IMR-90 (cell line): ENCODE results near the gene TRAF7. TPM values are rescaled to one million over a fixed set of nuclear protein-coding genes. Genes with fewer than 3 reads are reported as not detected.

Experiments
- ATAC-seq: fragments of 200-7000 bp; cut with Tn5 transposase; 2 replicates; pipeline ENCODE4 v1.9.1; 2020; ENCODE audit warnings: low read depth, mild to moderate bottlenecking, moderate library complexity
- BruUV-seq: library from RNA; stranded (reverse); fragments of 400-500 nt; replicated peaks from 2 replicates; lab custom pipeline; 2021; lab: Mats Ljungman, UMichigan
- CTCF ChIA-PET: fragments of 300-600 bp; formaldehyde crosslinking; extraction: SDS; loops from one replicate; lab custom pipeline; 2021; ENCODE audit warnings: antibody characterized with exemption; lab: Yijun Ruan, JAX
- POLR2A ChIA-PET: fragments of 300-600 bp; sonication (Branson Sonifier 250); formaldehyde crosslinking; loops from one replicate; lab custom pipeline; 2022; ENCODE audit warnings: antibody characterized with exemption; ENCODE audit not compliant: unreplicated experiment; lab: Charles Lee
- DNase-seq: peaks from one replicate; pipeline ENCODE4 v3.0.0; 2013
- H2AFZ ChIP-seq: replicated peaks from 2 replicates; pipeline ENCODE3; 2013; ENCODE audit warnings: low read length, mild to moderate bottlenecking; ENCODE audit not compliant: poor library complexity
- H2AK5ac ChIP-seq: 2 replicates; pipeline ENCODE4 v1.6.1; 2013; ENCODE audit warnings: low read depth, low read length, inconsistent platforms
- H2AK9ac ChIP-seq: replicated peaks from 2 replicates; pipeline ENCODE3; 2013; ENCODE audit warnings: mild to moderate bottlenecking, low read depth, low read length, moderate library complexity; ENCODE audit not compliant: poor library complexity
- H2BK120ac ChIP-seq: 2 replicates; pipeline ENCODE4 v1.6.1; 2013; ENCODE audit warnings: low read depth, low read length, inconsistent platforms
- H2BK15ac ChIP-seq: 3 replicates; pipeline ENCODE4 v1.6.1; 2013; ENCODE audit warnings: low read depth, low read length, inconsistent platforms
- H2BK20ac ChIP-seq: 2 replicates; pipeline ENCODE4 v1.6.1; 2013; ENCODE audit warnings: low read depth, mild to moderate bottlenecking, inconsistent platforms, low read length, moderate library complexity
- H2BK5ac ChIP-seq: 2 replicates; pipeline ENCODE4 v1.6.1; 2013; ENCODE audit warnings: mild to moderate bottlenecking, low read depth, low read length, inconsistent platforms; ENCODE audit not compliant: poor library complexity, severe bottlenecking
- H3K14ac ChIP-seq: replicated peaks from 2 replicates; pipeline ENCODE4 v1.6.1; 2013; ENCODE audit warnings: low read depth, low read length, inconsistent platforms
- H3K18ac ChIP-seq: 2 replicates; pipeline ENCODE4 v1.6.1; 2013; ENCODE audit warnings: low read depth, low read length, control low read depth
- H3K23ac ChIP-seq: 2 replicates; pipeline ENCODE4 v1.6.1; 2013; ENCODE audit warnings: low read depth, low read length, inconsistent platforms
- H3K27ac ChIP-seq: 2 replicates; pipeline ENCODE4 v1.5.1; 2013; ENCODE audit warnings: mild to moderate bottlenecking, control low read depth, low read length; ENCODE audit not compliant: insufficient read depth
- H3K27me3 ChIP-seq: 2 replicates; pipeline ENCODE4 v1.6.1; 2013; ENCODE audit warnings: low read length; ENCODE audit not compliant: control insufficient read depth, insufficient read depth
- H3K36me3 ChIP-seq: 2 replicates; pipeline ENCODE4 v1.6.1; 2013; ENCODE audit warnings: low read length, mixed read lengths; ENCODE audit not compliant: control insufficient read depth, insufficient read depth
- H3K4ac ChIP-seq: 2 replicates; pipeline ENCODE4 v1.6.1; 2013; ENCODE audit warnings: low read depth, low read length, inconsistent platforms
- H3K4me1 ChIP-seq: 2 replicates; pipeline ENCODE4 v1.6.1; 2013; ENCODE audit warnings: low read length, mixed read lengths; ENCODE audit not compliant: control insufficient read depth, insufficient read depth
- H3K4me2 ChIP-seq: 2 replicates; pipeline ENCODE4 v1.6.1; 2013; ENCODE audit warnings: low read depth, mild to moderate bottlenecking, control low read depth, low read length, moderate library complexity
- H3K4me3 ChIP-seq: 2 replicates; pipeline ENCODE4 v1.5.1; 2013; ENCODE audit warnings: low read depth, mild to moderate bottlenecking, control low read depth, low read length, moderate library complexity; ENCODE audit not compliant: insufficient read depth
- H3K56ac ChIP-seq: 2 replicates; pipeline ENCODE4 v1.6.1; 2013; ENCODE audit warnings: low read length, inconsistent platforms; ENCODE audit not compliant: insufficient read depth; ENCODE audit errors: extremely low read depth
- H3K79me1 ChIP-seq, 2 experiments: 2 replicates each; pipeline ENCODE4 v1.6.1; 2013; ENCODE audit warnings: low read length in 2 of 2, inconsistent platforms in 1 of 2, low read depth in 1 of 2
- H3K9ac ChIP-seq: 2 replicates; pipeline ENCODE4 v1.6.1; 2013; ENCODE audit warnings: low read depth, low read length, control low read depth
- H3K9me1 ChIP-seq: 2 replicates; pipeline ENCODE4 v1.6.1; 2013; ENCODE audit warnings: low read length, inconsistent platforms; ENCODE audit not compliant: insufficient read depth
- H3K9me3 ChIP-seq: 2 replicates; pipeline ENCODE4 v1.6.1; 2013; ENCODE audit warnings: low read length; ENCODE audit not compliant: control insufficient read depth, insufficient read depth
- H4K20me1 ChIP-seq: 2 replicates; pipeline ENCODE4 v1.6.1; 2013; ENCODE audit warnings: low read length, inconsistent platforms; ENCODE audit not compliant: insufficient read depth
- H4K5ac ChIP-seq: 2 replicates; pipeline ENCODE4 v1.6.1; 2013; ENCODE audit warnings: mild to moderate bottlenecking, low read depth, low read length, control low read depth
- H4K8ac ChIP-seq, 2 experiments: 2 replicates each; pipeline ENCODE4 v1.6.1; 2013; ENCODE audit warnings: low read depth in 2 of 2, low read length in 2 of 2, control low read depth in 1 of 2, inconsistent platforms in 1 of 2
- H4K91ac ChIP-seq: 2 replicates; pipeline ENCODE4 v1.6.1; 2013; ENCODE audit warnings: low read depth, low read length, inconsistent platforms; ENCODE audit not compliant: insufficient read depth
- CEBPB ChIP-seq: IDR thresholded peaks from 2 replicates; pipeline ENCODE4 v1.6.1; 2012; ENCODE audit warnings: low read depth, low read length, improper control_type of control experiment
- MAZ ChIP-seq: IDR thresholded peaks from 2 replicates; pipeline ENCODE4 v1.6.1; 2012; ENCODE audit warnings: low read depth, mild to moderate bottlenecking, low read length, improper control_type of control experiment, moderate library complexity, borderline replicate concordance
- MXI1 ChIP-seq: IDR thresholded peaks from 2 replicates; pipeline ENCODE4 v1.6.1; 2012; ENCODE audit warnings: low read depth, mild to moderate bottlenecking, low read length, moderate library complexity, borderline replicate concordance
- WGBS, 2 experiments: methylation state at CpG; one replicate each; pipeline versions ENCODE4 v1.1.5 to v1.1.7; 2013; ENCODE audit warnings: missing lambda C conversion rate in 2 of 2; ENCODE audit not compliant: insufficient read length in 1 of 2; ENCODE audit errors: extremely low coverage in 2 of 2; 5-methylcytosine and 5-hydroxymethylcytosine counted together
- dilution Hi-C: fragments of 300-500 bp; cut with HindIII; formaldehyde crosslinking; loops from one replicate; pipeline ENCODE4 v1.14.3; 2018; ENCODE audit warnings: low sequenced_read_pairs; ENCODE audit not compliant: unreplicated experiment
- in situ Hi-C: fragments of 300-500 bp; cut with MboI; formaldehyde crosslinking; loops from 3 replicates; pipeline ENCODE4 v1.14.3; 2019; ENCODE audit warnings: low sequenced_read_pairs, inconsistent platforms, mixed read lengths
- intact Hi-C: fragments of 100-400 bp; cut with micrococcal nuclease; formaldehyde crosslinking; loops from 2 replicates; pipeline ENCODE4 v1.10.0; 2022
- polyA plus RNA-seq, 3 experiments: library from polyadenylated mRNA; depleted of rRNA; stranded (reverse); fragments of >200 nt; gene quantifications; 2 replicates each; pipeline ENCODE4 v1.2.3, GENCODE V29; 2012; ENCODE audit warnings: low replicate concordance in 1 of 3
- total RNA-seq: library from RNA; depleted of rRNA; stranded (reverse); fragments of >200 nt; gene quantifications from 2 replicates; pipeline ENCODE4 v1.2.3, GENCODE V29; 2012
- TF ChIP-seq, protein P1 (sequence below): fragments of 150-350 bp; IDR thresholded peaks from 2 replicates; pipeline ENCODE4 v1.6.1; 2017; ENCODE audit warnings: mild to moderate bottlenecking, antibody characterized with exemption, low read length, low read depth
- TF ChIP-seq, protein P2 (sequence below): conservative IDR thresholded peaks from 2 replicates; pipeline ENCODE4 v1.5.1; 2012; ENCODE audit warnings: mild to moderate bottlenecking, low read depth, low read length, improper control_type of control experiment

Gene TRAF7
- total and polyA plus RNA-seq, 2 of the 4 experiments (the other 2 are of a cell fraction) = 29.6 to 52.6 TPM

DNA sequence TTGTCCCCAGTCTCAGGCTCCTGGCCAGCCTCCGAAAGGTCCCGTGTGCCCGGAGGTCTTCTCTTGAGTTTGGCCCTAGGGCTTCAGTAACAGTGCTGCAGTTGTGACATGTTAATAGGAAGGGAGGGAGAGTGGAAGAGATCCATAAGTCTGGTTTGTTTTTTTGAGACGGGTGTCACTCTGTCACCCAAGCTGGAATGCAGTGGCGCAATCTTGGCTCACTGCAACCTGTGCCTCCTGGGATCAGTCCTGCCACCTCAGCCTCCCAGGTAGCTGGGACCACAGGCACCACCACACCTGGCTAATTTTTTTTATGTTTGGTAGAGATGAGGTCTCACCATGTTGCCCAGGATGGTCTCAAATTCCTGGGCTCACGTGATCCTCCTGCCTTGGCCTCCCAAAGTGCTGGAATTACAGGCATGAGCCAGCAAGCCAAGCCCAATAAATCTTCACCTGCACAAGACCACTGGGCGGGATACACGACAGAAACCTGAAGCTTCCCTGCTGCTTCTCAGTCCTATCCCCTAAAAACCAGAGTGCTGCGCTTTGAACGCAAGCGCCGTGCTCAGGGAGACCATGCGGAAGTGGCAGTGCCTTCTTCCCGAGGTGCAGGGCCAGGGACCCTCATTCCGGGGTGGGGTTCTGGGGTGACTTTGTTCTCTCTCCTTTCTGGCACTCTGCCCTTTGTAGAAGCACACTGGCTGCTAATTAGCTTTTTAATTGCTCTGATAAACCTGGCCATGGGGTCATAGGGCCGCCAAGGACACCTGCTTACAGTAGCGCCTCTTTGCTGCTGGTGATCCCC, 10.9 kb downstream of the TRAF7 start:
- Histone ChIP-seq H2BK20ac (no peak overlapping the region), H3K27me3 (no peaks in the 10 kb centered on the region), H3K36me3 (peaks cover 41% of the 10 kb centered on the region), H3K18ac (no peak overlapping the region), H2BK5ac (no peak overlapping the region), H3K56ac (no peak overlapping the region), H2BK15ac (no peak overlapping the region), H3K4me3 (no peak overlapping the region), H3K9ac (no peak overlapping the region), H3K4ac (no peak overlapping the region), H3K27ac (no peak overlapping the region), H3K23ac (no peak overlapping the region), H4K20me1 (peaks cover 46% of the 10 kb centered on the region), H3K79me1 (peaks cover 0 to 32% of the 10 kb centered on the region in 2 experiments), H2AFZ (no peak overlapping the region), H3K4me1 (peaks cover 3% of the 10 kb centered on the region; the same call in 1 of the 2 replicates), H2BK120ac (no peak overlapping the region), H4K5ac (no peak overlapping the region), H3K14ac (no peak overlapping the region), H4K91ac (no peak overlapping the region), H3K4me2 (no peak overlapping the region), H2AK5ac (no peak overlapping the region), H3K9me3 (no peaks in the 10 kb centered on the region), H2AK9ac (no peak overlapping the region), H3K9me1 (0 out of 2 replicates have a peak, but pooled peaks cover 2% of the 10 kb centered on the region), H4K8ac (no peak overlapping the region)
- DNase-seq (no peak), ATAC-seq (no peak)
- ChIA-PET POLR2A (no interaction called here), CTCF (no interaction called here)
- intact Hi-C loops = no loop called here
- TF ChIP-seq CEBPB (no peak), MXI1 (no peak), MAZ (no peak)
- TF ChIP-seq, protein P1, sequence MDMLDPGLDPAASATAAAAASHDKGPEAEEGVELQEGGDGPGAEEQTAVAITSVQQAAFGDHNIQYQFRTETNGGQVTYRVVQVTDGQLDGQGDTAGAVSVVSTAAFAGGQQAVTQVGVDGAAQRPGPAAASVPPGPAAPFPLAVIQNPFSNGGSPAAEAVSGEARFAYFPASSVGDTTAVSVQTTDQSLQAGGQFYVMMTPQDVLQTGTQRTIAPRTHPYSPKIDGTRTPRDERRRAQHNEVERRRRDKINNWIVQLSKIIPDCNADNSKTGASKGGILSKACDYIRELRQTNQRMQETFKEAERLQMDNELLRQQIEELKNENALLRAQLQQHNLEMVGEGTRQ = no peak
- TF ChIP-seq, protein P2, sequence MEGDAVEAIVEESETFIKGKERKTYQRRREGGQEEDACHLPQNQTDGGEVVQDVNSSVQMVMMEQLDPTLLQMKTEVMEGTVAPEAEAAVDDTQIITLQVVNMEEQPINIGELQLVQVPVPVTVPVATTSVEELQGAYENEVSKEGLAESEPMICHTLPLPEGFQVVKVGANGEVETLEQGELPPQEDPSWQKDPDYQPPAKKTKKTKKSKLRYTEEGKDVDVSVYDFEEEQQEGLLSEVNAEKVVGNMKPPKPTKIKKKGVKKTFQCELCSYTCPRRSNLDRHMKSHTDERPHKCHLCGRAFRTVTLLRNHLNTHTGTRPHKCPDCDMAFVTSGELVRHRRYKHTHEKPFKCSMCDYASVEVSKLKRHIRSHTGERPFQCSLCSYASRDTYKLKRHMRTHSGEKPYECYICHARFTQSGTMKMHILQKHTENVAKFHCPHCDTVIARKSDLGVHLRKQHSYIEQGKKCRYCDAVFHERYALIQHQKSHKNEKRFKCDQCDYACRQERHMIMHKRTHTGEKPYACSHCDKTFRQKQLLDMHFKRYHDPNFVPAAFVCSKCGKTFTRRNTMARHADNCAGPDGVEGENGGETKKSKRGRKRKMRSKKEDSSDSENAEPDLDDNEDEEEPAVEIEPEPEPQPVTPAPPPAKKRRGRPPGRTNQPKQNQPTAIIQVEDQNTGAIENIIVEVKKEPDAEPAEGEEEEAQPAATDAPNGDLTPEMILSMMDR = no peak
- dilution Hi-C loops = no loop called here
- BruUV-seq = no TSS peak
- in situ Hi-C loops = no loop called here
- WGBS, 2 experiments = 100% methylated on average over 2 of the region's 17 CpGs; no CpG with 5 or more reads in 1 of the 2 experiments
